GM12873 (cell line): ENCODE data around the gene RSPO1.

Experiments used
- CTCF ChIP-seq: IDR thresholded peaks from 2 replicates; pipeline ENCODE4 v1.5.1; 2012; ENCODE audit warnings: low read depth, mild to moderate bottlenecking, moderate library complexity, low read length, control low read depth; ENCODE audit not compliant: insufficient read depth; ENCODE audit errors: missing control alignments

Gene RSPO1

GRCh38 chr1:37641059-37641458 lies 6.4 kb upstream of the RSPO1 start:
- no peak for TF ChIP-seq CTCF

- TF ChIP-seq CTCF, result no peak
These were observed 1.7 kb upstream of the RSPO1 start for GRCh38 chr1:37636435-37636834.

- TF ChIP-seq CTCF, result no peak
These were observed 555 bp upstream of the RSPO1 start for GRCh38 chr1:37634992-37635902.

- TF ChIP-seq CTCF, result no peak
These were observed 801 bp downstream of the RSPO1 start for GRCh38 chr1:37633938-37634243.

GRCh38 chr1:37633040-37633937 lies 1.4 kb downstream of the RSPO1 start:
- TF ChIP-seq CTCF, result no peak

GRCh38 chr1:37631036-37631435 lies 3.7 kb downstream of the RSPO1 start:
- TF ChIP-seq CTCF, result no peak

- TF ChIP-seq CTCF, result no peak
These were observed 4.2 kb downstream of the RSPO1 start for GRCh38 chr1:37630426-37631028.
